HCT116 (cell line): Measurements from ENCODE around the gene SF1. TPM values are rescaled to one million over a fixed set of nuclear protein-coding genes. Genes with fewer than 3 reads are reported as not detected.

Experiments used
- ATAC-seq: fragments of 200-7000 bp; cut with Tn5 transposase; 2 replicates; pipeline ENCODE4 v1.9.1; 2020; ENCODE audit warnings: mild to moderate bottlenecking, moderate library complexity
- BruUV-seq: library from RNA; stranded (reverse); fragments of 400-500 nt; replicated peaks from 2 replicates; lab custom pipeline; 2021; lab: Mats Ljungman, UMichigan
- CTCF ChIA-PET: fragments of 300-600 bp; sonication (Branson Sonifier 250); formaldehyde crosslinking; loops from one replicate; lab custom pipeline; 2021; ENCODE audit warnings: antibody characterized with exemption; lab: Charles Lee
- POLR2A ChIA-PET: fragments of 300-600, 350-600 bp; sonication (Branson Sonifier 250); formaldehyde crosslinking; loops from one replicate; lab custom pipeline; 2021; ENCODE audit warnings: antibody characterized with exemption; lab: Charles Lee
- RAD21 ChIA-PET, 2 experiments: fragments of 300-600 bp; sonication (Branson Sonifier 250); formaldehyde crosslinking; loops; one replicate each; lab custom pipeline; 2023; ENCODE audit warnings: low total read pairs in 2 of 2; ENCODE audit not compliant: uncharacterized antibody in 2 of 2, unreplicated experiment in 2 of 2, low non-redundant PET in 1 of 2; lab: Charles Lee
- DNase-seq: peaks from one replicate; pipeline ENCODE4 v3.0.0-alpha.2; 2010; ENCODE audit warnings: low read depth, low spot score
- H2AFZ ChIP-seq: fragments of 200-600 bp; shearing (Covaris generic), sonication (generic); 2 replicates; pipeline ENCODE4 v1.6.1; 2017; ENCODE audit warnings: low read depth, mixed run types, mixed read lengths, antibody characterized with exemption, low read length; ENCODE audit not compliant: poor library complexity, severe bottlenecking
- H3K27ac ChIP-seq: 2 replicates; pipeline ENCODE4 v1.5.1; 2012; ENCODE audit warnings: low read depth, low read length
- H3K27me3 ChIP-seq: fragments of 200-600 bp; sonication (generic); 2 replicates; pipeline ENCODE4 v1.6.1; 2016; ENCODE audit warnings: mixed run types, low read length, mixed read lengths; ENCODE audit not compliant: insufficient read depth
- H3K36me3 ChIP-seq, 2 experiments: fragments of 200-500 bp in 1 of 2; fragments of 200-600 bp in 1 of 2; sonication (Bioruptor generic) in 1 of 2; sonication (generic) in 1 of 2; 2 replicates each; pipeline versions ENCODE4 v1.5.1 to v1.6.1; 2014 to 2016; ENCODE audit warnings: low read length in 2 of 2, inconsistent platforms in 1 of 2, mixed read lengths in 1 of 2, mixed run types in 1 of 2; ENCODE audit not compliant: insufficient read depth in 2 of 2, control insufficient read depth in 1 of 2
- H3K4me1 ChIP-seq, 2 experiments: fragments of 200-600 bp in 1 of 2; sonication (generic) in 1 of 2; 2 replicates each; pipeline versions ENCODE4 v1.5.1 to v1.6.1; 2012 to 2017; ENCODE audit warnings: low read length in 2 of 2, inconsistent platforms in 1 of 2, mild to moderate bottlenecking in 1 of 2, mixed read lengths in 1 of 2, mixed run types in 1 of 2, moderate library complexity in 1 of 2; ENCODE audit not compliant: insufficient read depth in 2 of 2, control insufficient read depth in 1 of 2
- H3K4me2 ChIP-seq: fragments of 200-600 bp; sonication (generic); 2 replicates; pipeline ENCODE4 v1.6.1; 2017; ENCODE audit warnings: mixed run types, low read length, mixed read lengths
- H3K4me3 ChIP-seq, 2 experiments: fragments of 200-600 bp in 1 of 2; sonication (generic) in 1 of 2; replicated peaks in 1 of 2; 2 replicates each; pipeline ENCODE4 v1.5.1; 2011 to 2016; ENCODE audit warnings: low read length in 2 of 2, control low read depth in 1 of 2, low read depth in 1 of 2, mild to moderate bottlenecking in 1 of 2, mixed read lengths in 1 of 2, mixed run types in 1 of 2
- H3K79me2 ChIP-seq: fragments of 200-600 bp; sonication (generic); 2 replicates; pipeline ENCODE4 v1.6.1; 2017; ENCODE audit warnings: mild to moderate bottlenecking, mixed run types, low read length, moderate library complexity, mixed read lengths; ENCODE audit not compliant: insufficient read depth
- H3K9ac ChIP-seq: fragments of 200-600 bp; sonication (generic); 2 replicates; pipeline ENCODE4 v1.6.1; 2016; ENCODE audit warnings: low read length, mixed read lengths
- H3K9me2 ChIP-seq: fragments of 200-600 bp; sonication (generic), shearing (Covaris generic); 2 replicates; pipeline ENCODE4 v1.6.1; 2017; ENCODE audit warnings: mixed run types, mild to moderate bottlenecking, moderate library complexity; ENCODE audit not compliant: insufficient read depth
- H3K9me3 ChIP-seq, 2 experiments: fragments of 200-500 bp in 1 of 2; fragments of 200-600 bp in 1 of 2; sonication (Bioruptor generic) in 1 of 2; sonication (generic) in 1 of 2; 2 replicates each; pipeline ENCODE4 v1.6.1; 2014 to 2017; ENCODE audit warnings: low read length in 2 of 2, mixed read lengths in 2 of 2, inconsistent platforms in 1 of 2, low read depth in 1 of 2, mild to moderate bottlenecking in 1 of 2, mixed run types in 1 of 2, moderate library complexity in 1 of 2; ENCODE audit not compliant: control insufficient read depth in 1 of 2, insufficient read depth in 1 of 2
- H4K20me1 ChIP-seq: fragments of 200-600 bp; sonication (generic), shearing (Covaris generic); 2 replicates; pipeline ENCODE4 v1.6.1; 2017; ENCODE audit warnings: mixed run types, mild to moderate bottlenecking, moderate library complexity; ENCODE audit not compliant: insufficient read depth
- EGR1 ChIP-seq: IDR thresholded peaks from 2 replicates; pipeline ENCODE4 v1.6.1; 2012; ENCODE audit warnings: low read depth
- ELF1 ChIP-seq: IDR thresholded peaks from 2 replicates; pipeline ENCODE4 v1.6.1; 2012; ENCODE audit warnings: low read depth, borderline replicate concordance
- FOSL1 ChIP-seq: IDR thresholded peaks from 2 replicates; pipeline ENCODE4 v1.6.1; 2012; ENCODE audit warnings: low read depth
- JUND ChIP-seq: IDR thresholded peaks from 2 replicates; pipeline ENCODE4 v1.6.1; 2012
- MAX ChIP-seq: IDR thresholded peaks from 2 replicates; pipeline ENCODE4 v1.6.1; 2012
- POLR2A ChIP-seq: IDR thresholded peaks from 2 replicates; pipeline ENCODE4 v1.7.0; 2011; ENCODE audit warnings: borderline replicate concordance; ENCODE audit not compliant: insufficient read depth, insufficient read length; ENCODE audit errors: extremely low read depth
- SIN3A ChIP-seq: IDR thresholded peaks from 2 replicates; pipeline ENCODE4 v1.6.1; 2012; ENCODE audit warnings: low read depth
- SP1 ChIP-seq: IDR thresholded peaks from 2 replicates; pipeline ENCODE4 v1.6.1; 2012; ENCODE audit warnings: low read depth
- YY1 ChIP-seq: IDR thresholded peaks from 2 replicates; pipeline ENCODE4 v1.6.1; 2011; ENCODE audit warnings: low read length, low read depth, moderate library complexity, mild to moderate bottlenecking; ENCODE audit not compliant: insufficient replicate concordance; ENCODE audit errors: extremely low read depth
- ZFX ChIP-seq: fragments of 450-650 bp; IDR thresholded peaks from 2 replicates; pipeline ENCODE4 v1.6.1; 2017
- intact Hi-C: fragments of 100-400 bp; cut with micrococcal nuclease; formaldehyde crosslinking; loops from 2 replicates; pipeline ENCODE4 v1.10.0; 2022
- total RNA-seq: library from RNA; stranded (reverse); gene quantifications from one replicate; pipeline ENCODE4 v1.2.1, GENCODE V29; 2021; ENCODE audit not compliant: unreplicated experiment
- TF ChIP-seq, protein P1 (sequence below): IDR thresholded peaks from 2 replicates; pipeline ENCODE4 v1.6.1; 2012
- TF ChIP-seq, protein P2 (sequence below), 3 experiments: fragments of 200-600 bp in 1 of 3; sonication (generic) in 1 of 3; IDR thresholded peaks in 2 of 3; conservative IDR thresholded peaks in 1 of 3; 2 replicates each; pipeline ENCODE4 v1.5.1; 2012 to 2017; ENCODE audit warnings: low read depth in 2 of 3, low read length in 2 of 3, antibody characterized with exemption in 1 of 3, borderline replicate concordance in 1 of 3, control low read depth in 1 of 3, mild to moderate bottlenecking in 1 of 3, mixed read lengths in 1 of 3, mixed run types in 1 of 3, moderate library complexity in 1 of 3; ENCODE audit not compliant: insufficient read depth in 1 of 3

SF1 gene
- total RNA-seq, 1 experiment from 2014 or later: 403 TPM

DNA sequence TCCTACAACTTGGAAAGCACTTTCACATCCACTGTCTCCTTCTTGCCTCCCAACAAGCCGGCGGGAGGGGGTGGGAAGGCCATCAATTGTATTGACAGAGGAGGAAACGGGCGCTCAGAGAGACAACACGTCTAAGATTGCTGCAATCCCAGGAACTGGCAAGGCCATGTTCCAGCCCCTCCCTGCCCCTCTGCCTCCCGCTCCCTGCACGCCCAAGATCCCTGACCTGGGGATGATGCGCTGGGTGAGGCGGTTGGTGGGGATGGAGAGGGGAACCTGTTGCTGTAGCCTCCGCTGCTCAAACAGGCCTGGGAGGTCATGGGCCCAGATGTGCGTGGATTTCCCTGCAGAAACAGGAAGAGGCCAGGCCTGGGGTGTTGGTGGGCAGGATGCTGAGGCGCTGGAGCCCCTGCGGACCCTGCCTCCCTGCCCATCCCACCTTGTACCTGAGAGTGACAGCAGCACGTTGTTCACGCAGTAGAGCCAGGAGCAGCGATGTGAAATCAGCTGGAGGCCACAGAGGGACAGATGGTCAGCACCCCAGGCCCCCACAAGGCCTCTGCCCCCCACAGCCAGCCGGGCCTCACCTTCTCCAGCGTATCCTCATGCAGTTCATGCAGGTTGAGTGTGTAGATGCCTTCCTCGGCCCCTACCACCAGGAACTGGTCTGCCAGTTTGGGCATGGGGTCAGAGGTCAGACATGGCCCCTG is 17.9 kb upstream of the SF1 start:
- no peak for TF ChIP-seq EGR1
- no peak for TF ChIP-seq SP1
- TF ChIP-seq FOSL1: no peak
- no peak for TF ChIP-seq JUND
- TF ChIP-seq ELF1: no peak
- TF ChIP-seq, protein P1, sequence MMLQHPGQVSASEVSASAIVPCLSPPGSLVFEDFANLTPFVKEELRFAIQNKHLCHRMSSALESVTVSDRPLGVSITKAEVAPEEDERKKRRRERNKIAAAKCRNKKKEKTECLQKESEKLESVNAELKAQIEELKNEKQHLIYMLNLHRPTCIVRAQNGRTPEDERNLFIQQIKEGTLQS: no peak
- TF ChIP-seq YY1: no peak
- no peak for TF ChIP-seq MAX
- no peak for TF ChIP-seq ZFX
- no peak for TF ChIP-seq POLR2A
- TF ChIP-seq SIN3A: no peak
- TF ChIP-seq, protein P2, sequence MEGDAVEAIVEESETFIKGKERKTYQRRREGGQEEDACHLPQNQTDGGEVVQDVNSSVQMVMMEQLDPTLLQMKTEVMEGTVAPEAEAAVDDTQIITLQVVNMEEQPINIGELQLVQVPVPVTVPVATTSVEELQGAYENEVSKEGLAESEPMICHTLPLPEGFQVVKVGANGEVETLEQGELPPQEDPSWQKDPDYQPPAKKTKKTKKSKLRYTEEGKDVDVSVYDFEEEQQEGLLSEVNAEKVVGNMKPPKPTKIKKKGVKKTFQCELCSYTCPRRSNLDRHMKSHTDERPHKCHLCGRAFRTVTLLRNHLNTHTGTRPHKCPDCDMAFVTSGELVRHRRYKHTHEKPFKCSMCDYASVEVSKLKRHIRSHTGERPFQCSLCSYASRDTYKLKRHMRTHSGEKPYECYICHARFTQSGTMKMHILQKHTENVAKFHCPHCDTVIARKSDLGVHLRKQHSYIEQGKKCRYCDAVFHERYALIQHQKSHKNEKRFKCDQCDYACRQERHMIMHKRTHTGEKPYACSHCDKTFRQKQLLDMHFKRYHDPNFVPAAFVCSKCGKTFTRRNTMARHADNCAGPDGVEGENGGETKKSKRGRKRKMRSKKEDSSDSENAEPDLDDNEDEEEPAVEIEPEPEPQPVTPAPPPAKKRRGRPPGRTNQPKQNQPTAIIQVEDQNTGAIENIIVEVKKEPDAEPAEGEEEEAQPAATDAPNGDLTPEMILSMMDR (IDR thresholded peaks at IDR 0.05 in 2 of 3, conservative IDR thresholded peaks at IDR 0.05 in 1 of 3; ENCODE audit: borderline replicate concordance in 1 of 3, insufficient read depth in 1 of 3, low read depth in 2 of 3, low read length in 2 of 3): no peak
- ChIA-PET POLR2A (interaction anchor here (0.6 kb wide), 1 partner anchor 61 kb away, joined by 3 read pairs; no protein-coding TSS in a partner anchor), RAD21 (no interaction called here), CTCF (no interaction called here)
- no peaks in the 10 kb centered on the region; a peak in 1 of 4 replicates for H3K36me3 ChIP-seq
- peaks cover 12 to 25% of the 10 kb centered on the region in 2 experiments; a peak in 3 of 4 replicates for H3K4me1 ChIP-seq
- no TSS peak for BruUV-seq
- intact Hi-C loops: no loop called here
- H2AFZ ChIP-seq: no peak overlapping the region
- no peaks in the 10 kb centered on the region for H3K79me2 ChIP-seq
- no peak for DNase-seq
- H3K4me2 ChIP-seq: no peak overlapping the region
- no peak overlapping the region for H3K27ac ChIP-seq
- H3K4me3 ChIP-seq: no peak overlapping the region
- H3K9me2 ChIP-seq: no peaks in the 10 kb centered on the region
- H3K27me3 ChIP-seq: no peaks in the 10 kb centered on the region
- no peaks in the 10 kb centered on the region for H3K9me3 ChIP-seq
- no peak overlapping the region for H3K9ac ChIP-seq
- no peak for ATAC-seq
- no peaks in the 10 kb centered on the region for H4K20me1 ChIP-seq
